HL-60/S4 treated with retinoic acid at 250 ng/mL for 4 days and 3 days (cell line): Measurements from ENCODE around the gene RAPGEF4.

Experiments
- in situ Hi-C: fragments of 300-500 bp; cut with MboI; formaldehyde crosslinking; loops from 2 replicates; pipeline ENCODE4 v1.7.0; 2022; ENCODE audit warnings: low sequenced_read_pairs

RAPGEF4 gene

DNA sequence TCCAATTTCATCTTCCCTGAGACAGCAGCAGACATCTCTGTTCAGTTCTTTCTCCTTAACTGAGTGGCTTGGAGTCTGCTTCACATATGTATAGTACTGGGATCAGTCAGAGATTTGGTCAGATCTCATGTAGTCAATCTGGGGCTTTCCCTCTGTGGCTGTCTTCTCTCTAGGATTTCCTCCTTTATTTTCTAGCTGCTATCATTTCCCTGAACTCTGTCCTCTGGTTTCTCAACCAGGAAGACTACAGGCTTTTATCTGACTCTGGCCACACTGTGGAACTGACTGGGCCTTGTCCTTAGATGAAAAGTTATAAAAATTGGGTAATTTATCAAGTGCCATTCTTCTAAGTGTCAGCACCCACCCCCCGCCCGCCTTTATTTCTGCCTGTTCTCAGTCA lies 121.0 kb downstream of the RAPGEF4 start:
- in situ Hi-C loops, result no loop called here

DNA sequence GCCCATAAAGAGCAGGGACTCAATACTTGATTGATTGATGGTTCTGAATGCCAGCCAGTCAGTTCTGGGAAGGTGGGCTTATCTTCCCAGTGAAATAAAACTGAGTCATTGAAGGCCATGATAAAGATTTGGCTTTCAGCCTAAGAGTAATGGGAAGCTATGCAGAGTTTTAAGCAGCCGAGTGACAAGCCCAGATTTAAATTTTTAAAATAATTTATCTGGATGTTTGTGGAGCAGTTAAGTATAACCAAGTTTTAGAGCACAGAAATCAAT lies 122.8 kb downstream of the RAPGEF4 start:
- in situ Hi-C loops, result no loop called here

DNA sequence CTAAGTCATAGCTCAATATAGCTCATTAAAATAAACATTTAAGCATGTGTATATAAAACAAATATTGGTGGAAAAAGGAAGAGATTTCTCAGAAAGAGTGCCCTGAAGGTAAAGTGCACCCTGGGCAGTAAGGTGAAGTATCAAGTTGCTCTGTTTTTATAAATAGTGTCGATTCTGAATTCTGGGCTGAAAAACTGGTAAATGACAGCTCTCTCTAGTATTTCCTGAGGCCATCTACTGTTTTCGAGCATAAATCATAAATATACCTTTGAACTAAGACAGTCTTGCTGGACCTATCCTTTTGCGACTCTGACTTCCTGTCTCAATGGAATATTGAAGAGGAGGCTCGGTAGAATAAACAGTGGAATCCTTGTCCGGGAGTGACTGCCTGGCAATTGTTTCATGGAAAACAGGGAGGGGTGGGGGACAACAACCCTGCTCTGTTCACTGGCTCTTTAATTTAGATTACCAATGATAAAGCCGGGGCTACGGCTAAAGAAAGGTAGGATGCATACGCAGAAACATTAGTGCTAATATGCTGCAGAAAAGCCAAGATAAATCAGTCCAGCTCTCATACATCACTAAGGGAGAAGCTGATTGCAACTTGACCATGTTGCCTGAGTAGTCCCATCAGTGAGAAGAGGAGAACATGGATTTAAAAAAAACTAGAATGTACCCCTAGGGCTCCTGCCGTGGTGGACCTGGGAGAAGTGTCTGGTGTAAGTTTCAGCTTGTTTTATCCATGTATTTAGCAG lies 124.1 kb downstream of the RAPGEF4 start:
- in situ Hi-C loops, result no loop called here

GRCh38 chr2:172860336-172860707 lies 124.7 kb downstream of the RAPGEF4 start:
- in situ Hi-C loops, result no loop called here

DNA sequence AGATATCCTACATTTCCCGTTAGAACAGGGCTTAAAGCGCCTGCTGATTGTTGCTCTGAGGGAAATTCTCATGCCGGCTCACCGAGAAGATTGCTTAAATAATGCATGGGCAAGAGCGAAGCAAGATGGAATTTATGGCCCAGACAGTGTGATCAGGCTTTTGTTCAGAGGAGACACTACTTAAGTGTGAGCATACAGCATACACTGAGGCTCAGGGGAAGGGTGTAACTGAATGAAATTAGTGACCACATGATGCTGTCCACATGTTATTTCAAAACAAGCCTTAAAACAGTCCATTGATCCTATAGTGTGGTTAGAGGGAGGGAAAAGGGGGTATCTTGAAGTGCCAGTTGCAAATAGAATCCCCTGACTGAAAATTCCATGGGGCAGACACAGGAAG lies 125.5 kb downstream of the RAPGEF4 start:
- in situ Hi-C loops, result no loop called here

DNA sequence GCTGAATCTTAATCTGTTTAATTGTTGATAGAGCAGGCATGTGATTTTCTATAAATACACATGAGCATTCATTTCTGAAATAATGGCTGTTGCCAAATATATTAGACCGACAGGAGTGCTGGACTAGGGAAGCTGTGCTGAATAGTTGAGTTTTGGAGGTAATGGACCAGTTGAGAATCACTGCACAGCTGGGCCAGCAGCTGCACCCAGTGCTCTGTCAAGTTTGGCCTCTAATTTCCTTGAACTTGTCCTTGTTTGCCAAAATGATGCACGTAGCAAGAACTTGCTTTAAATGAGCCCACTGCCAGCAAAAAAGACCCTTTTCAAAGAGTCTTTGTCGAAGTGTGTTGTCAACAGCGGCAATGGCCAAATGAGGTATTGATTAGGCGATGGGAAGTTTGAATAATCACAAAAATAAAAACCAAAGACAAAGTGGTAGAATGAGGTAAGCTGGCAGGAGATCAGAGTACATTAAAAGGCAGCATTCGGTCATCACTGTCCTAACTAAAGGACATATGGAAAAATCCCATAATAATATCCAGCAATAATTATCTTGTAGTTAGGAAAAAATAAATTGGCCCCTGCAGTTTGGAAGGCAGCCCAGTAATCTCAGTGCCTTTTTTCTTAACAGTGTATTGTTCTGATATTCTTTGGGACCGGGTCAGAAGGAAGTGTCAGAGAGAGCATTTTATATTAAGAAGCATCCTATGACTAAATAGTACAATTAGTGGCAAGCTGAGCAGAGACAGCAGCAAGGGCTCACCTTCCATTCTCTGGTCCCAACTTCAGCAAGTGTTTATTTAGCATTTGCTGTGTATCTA lies 126.2 kb downstream of the RAPGEF4 start:
- in situ Hi-C loops, result no loop called here

GRCh38 chr2:172863341-172863740 lies 127.7 kb downstream of the RAPGEF4 start:
- in situ Hi-C loops, result no loop called here

DNA sequence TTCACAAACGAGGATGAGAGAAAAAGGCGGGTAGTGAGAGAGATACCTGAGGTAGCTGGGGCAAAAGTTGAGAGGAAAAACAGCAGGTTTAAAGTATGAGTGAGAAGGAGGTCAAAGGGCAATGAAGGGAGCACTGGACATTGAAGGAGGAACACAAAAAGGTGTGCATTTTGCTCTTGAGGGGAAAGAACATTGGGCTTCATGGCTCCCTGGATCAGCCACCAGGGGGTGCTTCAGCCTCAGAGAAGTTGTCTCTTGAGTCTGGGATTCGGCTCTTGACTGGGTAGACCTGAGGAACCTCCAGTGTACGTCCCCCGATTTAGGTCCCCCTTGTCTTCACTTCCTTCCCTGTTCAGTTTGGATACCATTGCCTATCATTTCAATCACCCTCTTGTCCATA lies 128.5 kb downstream of the RAPGEF4 start:
- in situ Hi-C loops, result no loop called here

DNA sequence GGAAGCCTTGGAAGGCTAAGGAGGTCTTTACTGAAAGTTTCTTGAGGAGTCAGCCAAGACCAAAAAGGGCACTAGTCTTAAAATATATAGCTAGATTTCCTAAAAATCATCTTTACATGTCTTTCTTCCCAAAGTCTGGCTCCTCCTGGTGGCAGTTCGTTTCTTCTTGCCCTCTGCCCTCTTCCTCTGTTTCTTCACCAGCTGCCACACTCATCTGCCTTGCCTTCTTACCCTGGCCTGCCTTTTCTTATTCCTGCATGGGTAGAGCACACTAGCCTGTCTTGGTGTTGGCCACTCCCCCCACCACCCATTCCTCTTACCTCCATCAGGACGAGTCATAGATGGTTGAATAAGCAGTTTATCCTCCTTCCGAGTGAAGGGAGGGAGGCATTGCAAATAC lies 129.8 kb downstream of the RAPGEF4 start:
- in situ Hi-C loops, result no loop called here

DNA sequence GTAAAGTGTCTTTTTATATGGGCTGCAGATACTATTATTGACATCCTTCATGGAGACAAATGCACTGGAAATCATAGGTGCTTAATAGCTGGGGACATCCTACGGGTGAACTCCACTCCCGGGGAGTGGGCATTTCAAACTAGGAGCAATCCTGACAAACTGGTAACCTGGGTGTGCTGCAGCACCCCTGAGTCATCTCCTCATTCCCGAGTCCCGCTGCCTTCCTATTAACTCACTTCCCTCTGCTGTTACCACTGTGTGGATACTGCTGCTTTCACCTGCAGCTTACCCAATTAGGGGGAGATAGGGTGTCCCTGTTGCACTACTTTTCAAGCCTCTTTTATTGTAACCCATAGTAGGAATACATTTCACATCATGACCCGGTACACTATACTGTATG lies 134.2 kb downstream of the RAPGEF4 start:
- in situ Hi-C loops, result no loop called here

DNA sequence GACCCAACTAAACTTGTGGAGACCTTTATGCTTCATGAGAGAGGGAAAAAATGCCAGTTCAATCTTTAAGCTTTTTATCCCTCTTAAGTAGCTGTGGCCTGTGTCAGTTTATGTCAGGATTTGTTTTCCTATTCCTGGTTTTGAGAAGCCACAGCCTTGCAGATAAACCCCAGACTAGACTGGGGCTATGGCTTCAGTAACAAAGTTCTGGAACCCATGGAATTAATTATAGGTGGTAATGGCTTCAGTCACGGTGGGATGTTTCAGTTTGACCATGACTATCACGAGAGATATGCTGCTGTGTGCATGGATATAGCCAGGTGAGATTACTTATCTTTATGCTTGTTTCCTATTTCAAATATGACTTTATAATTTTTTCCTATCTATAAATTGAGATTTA lies 134.8 kb downstream of the RAPGEF4 start:
- in situ Hi-C loops, result no loop called here

- in situ Hi-C loops, result no loop called here
Observed at GRCh38 chr2:172877826-172878225, 142.2 kb downstream of the RAPGEF4 start.

- in situ Hi-C loops, result no loop called here
Observed at GRCh38 chr2:172878260-172878659, 142.6 kb downstream of the RAPGEF4 start.

- in situ Hi-C loops, result no loop called here
Observed at GRCh38 chr2:172884336-172884735, 148.7 kb downstream of the RAPGEF4 start.

- in situ Hi-C loops, result no loop called here
Observed at GRCh38 chr2:172885996-172886395, 150.4 kb downstream of the RAPGEF4 start.

GRCh38 chr2:172887280-172887679 lies 151.6 kb downstream of the RAPGEF4 start:
- in situ Hi-C loops, result no loop called here

DNA sequence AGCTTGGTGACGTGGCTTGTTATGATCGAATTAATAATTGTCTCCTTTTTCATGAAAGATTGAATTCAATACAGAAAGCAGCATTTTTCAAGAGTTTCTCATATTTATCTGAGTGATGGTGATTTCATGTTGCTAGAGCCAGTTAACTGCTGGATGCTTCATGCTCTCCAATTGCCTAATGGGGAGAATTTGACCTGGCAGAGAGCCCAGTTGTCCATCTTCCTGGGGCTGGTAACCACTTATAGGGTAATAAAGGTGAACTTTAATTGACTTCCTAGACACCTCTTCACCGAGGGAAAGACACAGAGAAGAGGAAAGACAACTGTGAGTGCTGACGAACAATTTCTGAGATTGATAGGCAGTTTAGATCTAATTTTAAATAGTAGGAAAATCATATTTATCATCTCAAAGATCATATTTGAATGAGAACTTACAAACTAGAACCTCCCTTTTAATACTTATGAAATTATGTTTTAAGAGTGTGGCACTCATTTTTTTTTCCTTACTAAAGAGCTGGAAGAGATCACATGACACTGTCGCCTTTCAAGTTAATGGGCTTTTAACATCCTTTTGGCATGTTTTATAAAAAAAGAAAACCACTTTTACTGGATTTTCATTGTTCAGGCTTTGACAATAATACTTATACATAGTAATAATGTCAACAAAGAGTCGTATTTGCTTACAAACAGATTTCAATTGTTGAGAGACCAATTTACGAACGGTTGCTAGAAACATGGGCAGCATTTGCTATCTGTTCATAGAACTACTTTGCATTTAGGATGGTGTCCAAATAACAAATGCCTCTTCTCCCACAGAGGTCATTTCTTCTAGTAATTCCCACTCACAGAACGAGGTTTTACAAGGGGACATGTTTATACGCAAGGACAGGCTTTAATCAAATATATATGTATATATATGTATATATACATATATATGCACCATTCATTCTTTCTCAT lies 153.3 kb downstream of the RAPGEF4 start:
- in situ Hi-C loops, result no loop called here

DNA sequence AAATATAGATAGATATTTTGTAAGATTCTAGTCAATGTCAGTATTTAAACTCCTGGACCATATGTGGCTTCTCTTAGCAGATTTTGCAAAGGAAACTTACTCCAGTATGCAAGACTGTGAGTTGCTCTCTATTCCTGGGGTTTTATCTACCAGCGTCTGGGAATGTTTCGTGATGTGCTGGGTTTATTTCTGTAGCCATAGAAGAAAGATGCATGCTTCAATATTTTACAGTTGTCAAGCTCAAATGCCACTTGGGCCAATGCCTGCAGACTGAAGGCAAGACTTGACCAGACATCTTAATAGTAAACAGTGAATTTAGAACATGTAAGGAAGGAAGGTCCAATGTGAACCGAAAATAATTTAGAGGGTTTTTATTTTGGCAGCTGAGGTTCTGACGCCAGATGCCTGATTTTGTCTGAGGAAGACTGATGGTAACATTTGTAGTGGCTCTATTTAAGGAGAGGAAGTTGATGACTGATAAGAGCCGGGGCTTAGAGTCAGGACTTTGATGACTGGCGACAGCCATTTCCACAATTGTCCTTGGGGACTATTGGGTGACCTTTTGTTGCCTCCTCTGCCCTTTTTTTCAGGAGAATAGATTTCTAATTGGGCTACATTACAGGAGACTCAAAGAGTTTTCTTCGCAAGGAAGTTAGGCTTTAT lies 154.3 kb downstream of the RAPGEF4 start:
- in situ Hi-C loops, result no loop called here

- in situ Hi-C loops, result no loop called here
Observed at GRCh38 chr2:172893111-172893510, 157.5 kb downstream of the RAPGEF4 start.

GRCh38 chr2:172893671-172894070 lies 158.0 kb downstream of the RAPGEF4 start:
- in situ Hi-C loops, result no loop called here
